ENCODE results near the gene MRPL39. TPM values are rescaled to one million over a fixed set of nuclear protein-coding genes. Genes with fewer than 3 reads are reported as not detected.

MRPL39 gene
- total and polyA plus RNA-seq, 2 donors: 28.2 to 34.7 TPM

- WGBS: 92% methylated on average over 1 of the region's 1 CpG
- no peak for DNase-seq (ENCODE audit: extremely low spot score)
- H3K4me1 ChIP-seq (ENCODE audit: insufficient read depth): no peaks in the 10 kb centered on the region
- no peak overlapping the region for H3K4me3 ChIP-seq (ENCODE audit: low read depth, low read length)
- H3K36me3 ChIP-seq (ENCODE audit: insufficient read depth): no peaks in the 10 kb centered on the region
- H3K27ac ChIP-seq (ENCODE audit: low read depth): no peak overlapping the region
Measured at GRCh38 chr21:25569084-25569483, 38.2 kb downstream of the MRPL39 start.

- H3K27ac ChIP-seq (ENCODE audit: low read depth): no peak overlapping the region
- H3K4me3 ChIP-seq (ENCODE audit: low read depth, low read length): no peak overlapping the region
Measured at GRCh38 chr21:25568246-25568645, 39.0 kb downstream of the MRPL39 start.

GRCh38 chr21:25567472-25567871 is 39.8 kb downstream of the MRPL39 start:
- DNase-seq (ENCODE audit: extremely low spot score): no peak
- H3K36me3 ChIP-seq (ENCODE audit: insufficient read depth): no peaks in the 10 kb centered on the region
- 90% methylated on average over 4 of the region's 4 CpGs for WGBS
- no peaks in the 10 kb centered on the region for H3K4me1 ChIP-seq (ENCODE audit: insufficient read depth)
- H3K27ac ChIP-seq (ENCODE audit: low read depth): no peak overlapping the region
- no peak overlapping the region for H3K4me3 ChIP-seq (ENCODE audit: low read depth, low read length)

More at GRCh38 chr21:25568246-25568645, 39.0 kb downstream of the MRPL39 start:
- Histone ChIP-seq H3K36me3 (ENCODE audit: insufficient read depth) (no peaks in the 10 kb centered on the region), H3K4me1 (ENCODE audit: insufficient read depth) (no peaks in the 10 kb centered on the region)
- DNase-seq (ENCODE audit: extremely low spot score): no peak
- 27% methylated on average over 5 of the region's 5 CpGs for WGBS

- no peak for DNase-seq (ENCODE audit: extremely low spot score)
- H3K36me3 ChIP-seq (ENCODE audit: insufficient read depth): no peaks in the 10 kb centered on the region
- H3K27ac ChIP-seq (ENCODE audit: low read depth): no peak overlapping the region
- H3K4me1 ChIP-seq (ENCODE audit: insufficient read depth): no peaks in the 10 kb centered on the region
- WGBS: 91% methylated on average over 3 of the region's 3 CpGs
- H3K4me3 ChIP-seq (ENCODE audit: low read depth, low read length): no peak overlapping the region
Measured at GRCh38 chr21:25566645-25567044, 40.6 kb downstream of the MRPL39 start.

- no peak overlapping the region for H3K4me3 ChIP-seq (ENCODE audit: low read depth, low read length)
- DNase-seq (ENCODE audit: extremely low spot score): no peak
- H3K27ac ChIP-seq (ENCODE audit: low read depth): no peak overlapping the region
- WGBS: 92% methylated on average over 3 of the region's 3 CpGs
- H3K36me3 ChIP-seq (ENCODE audit: insufficient read depth): no peaks in the 10 kb centered on the region
- H3K4me1 ChIP-seq (ENCODE audit: insufficient read depth): no peaks in the 10 kb centered on the region
Measured at GRCh38 chr21:25565272-25566211, 41.7 kb downstream of the MRPL39 start.

GRCh38 chr21:25564349-25564948 is 42.8 kb downstream of the MRPL39 start:
- DNase-seq (ENCODE audit: extremely low spot score): no peak
- Histone ChIP-seq H3K27ac (ENCODE audit: low read depth) (no peak overlapping the region), H3K4me3 (ENCODE audit: low read depth, low read length) (no peak overlapping the region), H3K36me3 (ENCODE audit: insufficient read depth) (no peaks in the 10 kb centered on the region), H3K4me1 (ENCODE audit: insufficient read depth) (no peaks in the 10 kb centered on the region)
- 93% methylated on average over 3 of the region's 3 CpGs for WGBS

GRCh38 chr21:25563361-25564116 is 43.7 kb downstream of the MRPL39 start:
- WGBS: 75% methylated on average over 3 of the region's 3 CpGs
- no peaks in the 10 kb centered on the region for H3K36me3 ChIP-seq (ENCODE audit: insufficient read depth)
- no peak for DNase-seq (ENCODE audit: extremely low spot score)
- H3K4me1 ChIP-seq (ENCODE audit: insufficient read depth): no peaks in the 10 kb centered on the region
- no peak overlapping the region for H3K27ac ChIP-seq (ENCODE audit: low read depth)
- H3K4me3 ChIP-seq (ENCODE audit: low read depth, low read length): no peak overlapping the region

- 69% methylated on average over 10 of the region's 10 CpGs for whole genome bisulfite sequencing
- H3K4me1 ChIP-seq (ENCODE audit: insufficient read depth): no peaks in the 10 kb centered on the region
- H3K36me3 ChIP-seq (ENCODE audit: insufficient read depth): no peaks in the 10 kb centered on the region
- H3K4me3 ChIP-seq (ENCODE audit: low read depth, low read length): peak overlapping the region; percentile 56
- no peak overlapping the region for H3K27ac ChIP-seq (ENCODE audit: low read depth)
- no peak for DNase-seq (ENCODE audit: extremely low spot score)
Measured at GRCh38 chr21:25562660-25563059, 44.6 kb downstream of the MRPL39 start.

GRCh38 chr21:25561668-25562641 is 45.3 kb downstream of the MRPL39 start:
- no peak overlapping the region for H3K27ac ChIP-seq (ENCODE audit: low read depth)
- H3K4me1 ChIP-seq (ENCODE audit: insufficient read depth): no peaks in the 10 kb centered on the region
- H3K36me3 ChIP-seq (ENCODE audit: insufficient read depth): no peaks in the 10 kb centered on the region
- 2% methylated on average over 74 of the region's 74 CpGs for WGBS
- peak overlapping the region; percentile 56 for H3K4me3 ChIP-seq (ENCODE audit: low read depth, low read length)
- no peak for DNase-seq (ENCODE audit: extremely low spot score)

GRCh38 chr21:25560891-25561290 is 46.4 kb downstream of the MRPL39 start:
- H3K4me3 ChIP-seq (ENCODE audit: low read depth, low read length): no peak overlapping the region
- DNase-seq (ENCODE audit: extremely low spot score): no peak
- H3K36me3 ChIP-seq (ENCODE audit: insufficient read depth): no peaks in the 10 kb centered on the region
- H3K27ac ChIP-seq (ENCODE audit: low read depth): no peak overlapping the region
- H3K4me1 ChIP-seq (ENCODE audit: insufficient read depth): no peaks in the 10 kb centered on the region
- WGBS: 72% methylated on average over 3 of the region's 3 CpGs

- H3K27ac ChIP-seq (ENCODE audit: low read depth): no peak overlapping the region
- H3K4me1 ChIP-seq (ENCODE audit: insufficient read depth): no peaks in the 10 kb centered on the region
- DNase-seq (ENCODE audit: extremely low spot score): no peak
- WGBS: 91% methylated on average over 4 of the region's 4 CpGs
- no peak overlapping the region for H3K4me3 ChIP-seq (ENCODE audit: low read depth, low read length)
- H3K36me3 ChIP-seq (ENCODE audit: insufficient read depth): no peaks in the 10 kb centered on the region
Measured at GRCh38 chr21:25560271-25560685, 47.0 kb downstream of the MRPL39 start.

GRCh38 chr21:25559746-25560145 is 47.5 kb downstream of the MRPL39 start:
- DNase-seq (ENCODE audit: extremely low spot score): no peak
- no peaks in the 10 kb centered on the region for H3K36me3 ChIP-seq (ENCODE audit: insufficient read depth)
- H3K4me3 ChIP-seq (ENCODE audit: low read depth, low read length): no peak overlapping the region
- 79% methylated on average over 1 of the region's 1 CpG for WGBS
- H3K4me1 ChIP-seq (ENCODE audit: insufficient read depth): no peaks in the 10 kb centered on the region
- no peak overlapping the region for H3K27ac ChIP-seq (ENCODE audit: low read depth)

GRCh38 chr21:25558123-25558522 is 49.2 kb downstream of the MRPL39 start:
- no peaks in the 10 kb centered on the region for H3K36me3 ChIP-seq (ENCODE audit: insufficient read depth)
- 86% methylated on average over 2 of the region's 2 CpGs for WGBS
- DNase-seq (ENCODE audit: extremely low spot score): no peak
- no peak overlapping the region for H3K27ac ChIP-seq (ENCODE audit: low read depth)
- no peaks in the 10 kb centered on the region for H3K4me1 ChIP-seq (ENCODE audit: insufficient read depth)
- H3K4me3 ChIP-seq (ENCODE audit: low read depth, low read length): no peak overlapping the region

Data from urinary bladder (tissue), 4 donors.